ENCODE results near the gene SLC45A1. TPM values are rescaled to one million over a fixed set of nuclear protein-coding genes. Genes with fewer than 3 reads are reported as not detected.

Gene SLC45A1
- total RNA-seq, 1 experiment from 2014 or later = not detected

DNA sequence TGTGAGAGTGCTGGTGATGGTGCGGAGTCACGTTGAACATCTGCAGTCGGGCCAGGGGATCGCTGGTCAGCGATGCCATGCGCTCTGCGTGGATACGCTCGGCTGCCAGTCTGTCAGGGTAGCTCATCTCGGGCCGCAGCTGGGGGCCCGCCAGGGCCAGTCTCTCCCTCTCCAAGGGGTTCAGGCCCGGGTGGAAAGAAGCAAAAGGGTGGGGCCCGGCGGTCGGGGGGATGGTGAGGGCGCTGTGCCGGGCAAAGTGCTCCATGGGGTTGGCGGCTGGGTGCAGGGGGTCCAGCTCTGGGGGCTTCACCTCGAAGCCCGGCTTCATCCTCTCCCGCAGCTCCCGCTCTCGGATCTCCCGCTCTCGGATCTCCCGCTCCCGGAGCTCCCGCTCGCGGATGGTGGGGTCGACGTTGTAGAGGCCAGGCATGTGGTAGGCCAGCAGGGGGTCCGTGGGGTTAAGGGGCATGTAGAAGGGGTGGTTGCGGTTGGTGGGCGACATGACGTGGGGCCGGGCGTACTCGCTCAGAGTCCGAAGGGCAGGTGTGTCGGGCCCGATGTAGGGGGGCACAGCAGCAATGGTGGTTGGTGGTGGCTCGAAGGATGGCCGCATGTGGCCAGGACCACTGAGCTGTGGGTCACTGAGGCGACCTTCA, 40.5 kb downstream of the SLC45A1 start:
- Histone ChIP-seq H3K4me3 (ENCODE audit: low read length) (no peak overlapping the region), H3K36me3 (ENCODE audit: insufficient read depth, low read length) (peaks cover 34% of the 10 kb centered on the region), H3K4me1 (ENCODE audit: low read length) (no peaks in the 10 kb centered on the region), H2AFZ (ENCODE audit: low read length) (no peak overlapping the region), H4K20me1 (ENCODE audit: insufficient read depth, low read depth, low read length) (peaks cover 51% of the 10 kb centered on the region), H3K9me2 (replicated peaks; ENCODE audit: insufficient read depth, low read length) (no peaks in the 10 kb centered on the region), H3K79me2 (ENCODE audit: low read length) (0 out of 2 replicates have a peak, but pooled peaks cover under 1% of the 10 kb centered on the region), H3K27me3 (ENCODE audit: low read length) (no peaks in the 10 kb centered on the region), H3K9ac (ENCODE audit: low read length) (no peak overlapping the region), H3K4me2 (ENCODE audit: low read depth, low read length, poor library complexity, severe bottlenecking) (no peak overlapping the region), H3K9me3 (ENCODE audit: low read length) (no peaks in the 10 kb centered on the region), H3K27ac (ENCODE audit: low read length) (no peak overlapping the region)
- DNase-seq = no peak

DNA sequence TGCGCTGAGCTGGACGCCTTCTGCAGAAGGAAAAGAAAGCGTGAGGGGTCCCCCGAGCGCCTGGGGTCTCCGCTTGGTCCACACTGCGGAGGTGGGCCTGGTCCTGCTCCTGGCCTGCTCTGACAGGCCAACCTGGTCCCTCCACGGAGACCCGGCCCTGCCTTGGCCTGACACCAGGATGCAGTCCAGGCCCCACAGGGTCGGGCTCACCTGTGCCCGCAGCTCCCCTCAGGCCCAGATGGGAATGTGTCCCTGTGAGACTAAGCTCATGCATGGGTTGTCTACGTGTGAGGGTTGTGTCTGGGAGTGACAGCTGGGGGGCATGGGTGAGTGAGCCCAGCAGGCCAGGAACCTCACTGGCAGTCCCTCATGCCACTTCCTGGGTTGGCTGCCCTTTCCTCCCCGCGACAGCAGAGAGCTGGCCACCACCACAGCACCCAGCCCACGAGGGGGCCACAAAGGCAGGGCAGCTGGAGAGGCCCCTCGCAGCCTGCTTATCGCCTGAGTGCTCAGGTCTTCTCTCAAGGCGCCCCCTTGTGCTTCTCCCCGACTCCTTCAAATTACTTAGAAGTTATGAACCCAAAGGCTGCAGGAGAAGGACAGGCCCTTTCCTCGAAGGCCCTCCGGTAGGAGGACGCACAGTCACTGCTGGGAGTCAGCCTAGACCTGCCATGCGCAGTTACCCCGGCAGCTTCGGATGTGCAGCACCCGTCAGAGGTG, 41.1 kb downstream of the SLC45A1 start:
- no peak overlapping the region for H3K9ac ChIP-seq (ENCODE audit: low read length)
- H2AFZ ChIP-seq (ENCODE audit: low read length) = no peak overlapping the region
- no peaks in the 10 kb centered on the region for H3K9me2 ChIP-seq (replicated peaks; ENCODE audit: insufficient read depth, low read length)
- no peak overlapping the region for H3K27ac ChIP-seq (ENCODE audit: low read length)
- H3K36me3 ChIP-seq (ENCODE audit: insufficient read depth, low read length) = peaks cover 36% of the 10 kb centered on the region
- no peak overlapping the region for H3K4me2 ChIP-seq (ENCODE audit: low read depth, low read length, poor library complexity, severe bottlenecking)
- no peak for DNase-seq
- no peaks in the 10 kb centered on the region for H3K9me3 ChIP-seq (ENCODE audit: low read length)
- H3K27me3 ChIP-seq (ENCODE audit: low read length) = no peaks in the 10 kb centered on the region
- no peak overlapping the region for H3K4me3 ChIP-seq (ENCODE audit: low read length)
- H3K79me2 ChIP-seq (ENCODE audit: low read length) = 0 out of 2 replicates have a peak, but pooled peaks cover 3% of the 10 kb centered on the region
- H4K20me1 ChIP-seq (ENCODE audit: insufficient read depth, low read depth, low read length) = peaks cover 55% of the 10 kb centered on the region
- no peaks in the 10 kb centered on the region for H3K4me1 ChIP-seq (ENCODE audit: low read length)

DNA sequence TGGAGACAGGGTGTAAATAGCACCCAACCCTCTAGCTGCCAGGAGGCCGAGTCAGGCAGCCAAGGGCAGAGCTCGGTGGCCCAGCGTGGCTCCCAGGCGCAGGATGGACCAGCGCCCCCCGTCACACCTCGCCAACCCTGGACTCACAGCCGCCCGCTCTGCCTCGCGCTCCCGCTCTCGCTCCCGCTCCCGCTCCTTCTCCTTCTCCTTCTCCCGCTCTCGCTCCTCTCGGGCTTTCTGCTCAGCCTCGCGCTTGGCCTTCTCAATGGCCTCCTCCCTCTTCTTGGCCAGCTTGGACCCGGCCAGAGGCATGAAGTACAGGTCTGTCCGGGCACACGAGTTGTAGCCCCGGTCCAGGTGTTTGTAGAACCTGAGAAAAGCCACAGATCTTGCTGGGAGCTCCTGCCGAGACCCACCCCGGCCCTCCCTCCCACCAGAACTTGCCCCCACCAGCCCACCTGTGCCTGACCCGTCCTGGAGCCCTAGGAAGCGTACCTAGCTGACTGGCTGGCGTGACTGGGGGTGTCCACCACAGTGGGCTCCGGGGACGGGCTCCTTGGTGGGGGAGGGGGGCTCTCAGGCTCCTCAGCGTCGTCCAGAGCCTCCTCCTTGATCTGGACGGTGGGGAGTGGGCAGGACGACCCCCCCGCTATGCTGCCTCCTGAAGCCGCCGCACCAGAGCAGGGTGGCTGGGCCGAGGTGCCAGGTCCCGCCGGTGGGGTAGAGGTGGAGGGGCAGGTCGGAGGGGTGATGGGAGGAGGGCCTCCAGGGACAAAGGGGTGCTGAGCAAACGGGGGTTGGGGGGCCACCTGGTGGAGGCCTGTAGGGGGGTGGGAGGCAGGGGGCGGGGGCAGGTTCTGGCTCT, 41.9 kb downstream of the SLC45A1 start:
- no peak for DNase-seq
- peaks cover 59% of the 10 kb centered on the region for H4K20me1 ChIP-seq (ENCODE audit: insufficient read depth, low read depth, low read length)
- no peaks in the 10 kb centered on the region for H3K4me1 ChIP-seq (ENCODE audit: low read length)
- H3K36me3 ChIP-seq (ENCODE audit: insufficient read depth, low read length) = peaks cover 39% of the 10 kb centered on the region
- H2AFZ ChIP-seq (ENCODE audit: low read length) = no peak overlapping the region
- no peak overlapping the region for H3K4me2 ChIP-seq (ENCODE audit: low read depth, low read length, poor library complexity, severe bottlenecking)
- 0 out of 2 replicates have a peak, but pooled peaks cover 3% of the 10 kb centered on the region for H3K79me2 ChIP-seq (ENCODE audit: low read length)
- H3K4me3 ChIP-seq (ENCODE audit: low read length) = no peak overlapping the region
- H3K9me2 ChIP-seq (replicated peaks; ENCODE audit: insufficient read depth, low read length) = no peaks in the 10 kb centered on the region
- no peak overlapping the region for H3K27ac ChIP-seq (ENCODE audit: low read length)
- H3K27me3 ChIP-seq (ENCODE audit: low read length) = no peaks in the 10 kb centered on the region
- H3K9ac ChIP-seq (ENCODE audit: low read length) = no peak overlapping the region
- H3K9me3 ChIP-seq (ENCODE audit: low read length) = no peaks in the 10 kb centered on the region

DNA sequence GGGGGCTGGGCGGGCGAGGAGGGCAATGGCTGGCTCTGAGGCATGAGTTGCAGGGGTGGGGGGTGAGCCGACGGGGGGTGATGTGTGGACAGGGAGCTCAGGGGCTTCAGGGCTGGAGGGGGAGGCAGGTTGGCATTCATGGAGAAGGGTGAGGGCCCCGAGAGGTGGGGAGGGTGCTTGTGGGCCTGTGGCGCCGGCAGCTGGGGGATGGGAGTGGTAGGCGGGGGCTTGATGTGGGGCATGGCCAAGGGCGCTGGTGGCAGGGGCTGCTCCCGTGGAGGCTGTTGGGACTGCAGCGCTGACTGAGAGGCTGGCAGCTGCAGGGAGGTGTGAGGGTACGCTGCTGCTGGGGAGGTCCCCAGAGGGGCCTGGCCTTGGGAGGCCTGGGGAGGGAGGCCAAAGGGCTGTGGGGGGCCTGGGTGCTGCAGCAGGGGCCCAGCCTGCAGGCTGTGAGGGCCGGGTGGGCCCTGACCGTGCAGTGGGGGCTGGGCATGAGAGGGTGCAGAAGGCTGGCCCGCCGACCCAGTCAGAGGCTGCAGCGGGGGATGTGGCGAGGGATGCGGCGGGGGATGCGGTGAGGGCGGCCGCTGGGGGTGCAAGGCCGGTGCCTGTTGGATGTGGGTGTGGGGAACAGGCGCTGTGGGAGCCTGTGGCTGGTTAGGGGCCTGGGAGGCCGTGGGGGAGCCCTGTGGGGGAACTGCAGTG, 42.7 kb downstream of the SLC45A1 start:
- no peaks in the 10 kb centered on the region for H3K9me3 ChIP-seq (ENCODE audit: low read length)
- peaks cover 43% of the 10 kb centered on the region for H3K36me3 ChIP-seq (ENCODE audit: insufficient read depth, low read length)
- no peak for DNase-seq
- peaks cover 5% of the 10 kb centered on the region for H3K79me2 ChIP-seq (ENCODE audit: low read length)
- no peaks in the 10 kb centered on the region for H3K4me1 ChIP-seq (ENCODE audit: low read length)
- H3K4me2 ChIP-seq (ENCODE audit: low read depth, low read length, poor library complexity, severe bottlenecking) = no peak overlapping the region
- H3K27ac ChIP-seq (ENCODE audit: low read length) = no peak overlapping the region
- no peaks in the 10 kb centered on the region for H3K9me2 ChIP-seq (replicated peaks; ENCODE audit: insufficient read depth, low read length)
- H3K27me3 ChIP-seq (ENCODE audit: low read length) = no peaks in the 10 kb centered on the region
- H3K4me3 ChIP-seq (ENCODE audit: low read length) = no peak overlapping the region
- no peak overlapping the region for H3K9ac ChIP-seq (ENCODE audit: low read length)
- no peak overlapping the region for H2AFZ ChIP-seq (ENCODE audit: low read length)
- H4K20me1 ChIP-seq (ENCODE audit: insufficient read depth, low read depth, low read length) = peaks cover 67% of the 10 kb centered on the region

DNA sequence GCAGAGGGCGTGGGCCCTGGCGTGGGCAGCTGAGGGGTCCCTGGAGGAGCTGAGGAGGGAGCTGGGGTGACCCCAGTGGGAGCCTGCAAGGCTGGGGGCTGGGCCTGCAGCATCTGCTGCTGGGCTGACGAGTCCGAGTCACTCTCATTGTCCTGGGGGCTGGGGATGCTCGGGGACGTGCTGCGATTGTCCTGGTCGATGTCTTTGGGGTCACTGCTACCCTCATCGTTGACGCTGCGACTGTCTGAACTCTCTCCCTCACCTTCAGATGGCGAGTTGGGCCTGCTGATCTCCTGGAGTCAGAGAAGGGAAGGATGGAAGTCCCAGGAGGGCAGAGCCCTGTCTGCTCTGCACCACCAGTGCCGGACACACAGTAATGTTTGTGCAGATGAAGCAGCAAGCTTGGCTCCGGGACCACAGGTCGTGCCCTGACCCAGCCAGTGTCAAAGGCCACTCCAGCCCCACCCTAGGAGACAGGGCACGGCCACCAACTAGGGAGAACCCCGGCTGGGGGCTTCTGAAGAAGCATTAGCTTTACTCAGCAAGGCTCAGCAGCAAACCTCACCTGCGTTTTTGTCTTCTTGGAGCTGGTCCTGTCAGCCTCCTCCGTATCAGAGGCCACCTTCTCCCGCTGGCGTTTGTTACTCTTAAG, 43.4 kb downstream of the SLC45A1 start:
- peaks cover 11% of the 10 kb centered on the region for H3K79me2 ChIP-seq (ENCODE audit: low read length)
- DNase-seq = no peak
- no peak overlapping the region for H3K9ac ChIP-seq (ENCODE audit: low read length)
- H3K27me3 ChIP-seq (ENCODE audit: low read length) = no peaks in the 10 kb centered on the region
- no peak overlapping the region for H3K27ac ChIP-seq (ENCODE audit: low read length)
- peaks cover 74% of the 10 kb centered on the region for H4K20me1 ChIP-seq (ENCODE audit: insufficient read depth, low read depth, low read length)
- peaks cover 48% of the 10 kb centered on the region for H3K36me3 ChIP-seq (ENCODE audit: insufficient read depth, low read length)
- H3K4me2 ChIP-seq (ENCODE audit: low read depth, low read length, poor library complexity, severe bottlenecking) = no peak overlapping the region
- no peak overlapping the region for H2AFZ ChIP-seq (ENCODE audit: low read length)
- H3K4me3 ChIP-seq (ENCODE audit: low read length) = no peak overlapping the region
- H3K4me1 ChIP-seq (ENCODE audit: low read length) = no peaks in the 10 kb centered on the region
- H3K9me3 ChIP-seq (ENCODE audit: low read length) = no peaks in the 10 kb centered on the region
- no peaks in the 10 kb centered on the region for H3K9me2 ChIP-seq (replicated peaks; ENCODE audit: insufficient read depth, low read length)

DNA sequence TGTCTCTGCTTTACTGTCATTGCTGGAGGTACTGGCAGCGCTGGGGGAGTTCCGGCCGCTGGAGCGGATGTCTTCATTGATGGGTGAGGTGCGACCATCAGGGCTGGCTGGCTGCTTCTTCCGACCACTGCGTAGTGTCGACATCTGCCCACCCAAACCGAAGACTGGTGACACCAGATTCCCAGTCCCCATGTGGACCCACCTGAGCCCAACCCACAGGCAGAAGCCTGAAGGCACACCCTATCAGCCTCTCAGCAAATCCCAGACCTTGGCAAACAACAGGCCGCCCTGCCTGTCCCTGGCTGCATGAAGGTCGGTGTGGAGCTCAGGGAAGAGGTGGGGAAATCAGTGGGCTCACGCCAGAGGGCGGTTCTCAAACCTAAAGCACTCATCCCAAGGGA, 44.8 kb downstream of the SLC45A1 start:
- no peak overlapping the region for H2AFZ ChIP-seq (ENCODE audit: low read length)
- H3K4me3 ChIP-seq (ENCODE audit: low read length) = no peak overlapping the region
- peaks cover 58% of the 10 kb centered on the region for H3K36me3 ChIP-seq (ENCODE audit: insufficient read depth, low read length)
- no peak overlapping the region for H3K9ac ChIP-seq (ENCODE audit: low read length)
- H3K4me2 ChIP-seq (ENCODE audit: low read depth, low read length, poor library complexity, severe bottlenecking) = no peak overlapping the region
- no peaks in the 10 kb centered on the region for H3K9me2 ChIP-seq (replicated peaks; ENCODE audit: insufficient read depth, low read length)
- no peaks in the 10 kb centered on the region for H3K4me1 ChIP-seq (ENCODE audit: low read length)
- H3K9me3 ChIP-seq (ENCODE audit: low read length) = no peaks in the 10 kb centered on the region
- H3K27me3 ChIP-seq (ENCODE audit: low read length) = no peaks in the 10 kb centered on the region
- H3K79me2 ChIP-seq (ENCODE audit: low read length) = peaks cover 25% of the 10 kb centered on the region
- H4K20me1 ChIP-seq (ENCODE audit: insufficient read depth, low read depth, low read length) = peaks cover 76% of the 10 kb centered on the region
- no peak for DNase-seq
- no peak overlapping the region for H3K27ac ChIP-seq (ENCODE audit: low read length)

DNA sequence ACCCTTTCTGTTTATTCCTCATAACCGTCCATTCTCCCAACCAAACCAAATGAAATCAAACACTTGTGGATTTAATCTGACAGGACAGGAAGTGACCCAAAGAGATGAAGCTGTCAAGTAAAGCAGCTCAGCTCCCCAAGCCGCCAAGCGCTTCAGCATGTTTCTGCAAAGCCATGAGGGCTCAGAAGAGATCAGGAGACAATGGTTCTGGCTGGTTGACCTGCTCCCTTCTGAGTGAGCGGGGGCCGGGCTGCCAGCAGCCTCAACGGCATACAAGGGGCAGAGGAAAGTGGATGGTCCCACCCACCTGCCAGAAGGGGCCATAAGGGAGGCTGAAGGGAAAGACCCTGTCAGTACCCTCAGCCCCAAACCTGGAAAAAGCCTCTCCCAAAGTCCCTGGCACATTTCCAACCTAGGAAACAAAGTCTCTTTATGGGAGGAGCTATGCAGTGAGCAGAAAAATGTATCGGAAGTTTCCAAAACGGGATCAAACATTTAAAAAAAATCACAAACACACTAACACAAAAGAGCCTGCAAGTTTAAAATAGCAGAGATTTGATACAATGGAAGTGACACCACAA, 45.4 kb downstream of the SLC45A1 start:
- no peaks in the 10 kb centered on the region for H3K27me3 ChIP-seq (ENCODE audit: low read length)
- peaks cover 30% of the 10 kb centered on the region for H3K79me2 ChIP-seq (ENCODE audit: low read length)
- H3K36me3 ChIP-seq (ENCODE audit: insufficient read depth, low read length) = peaks cover 55% of the 10 kb centered on the region
- H3K9ac ChIP-seq (ENCODE audit: low read length) = no peak overlapping the region
- H3K9me2 ChIP-seq (replicated peaks; ENCODE audit: insufficient read depth, low read length) = no peaks in the 10 kb centered on the region
- H3K4me2 ChIP-seq (ENCODE audit: low read depth, low read length, poor library complexity, severe bottlenecking) = no peak overlapping the region
- H3K9me3 ChIP-seq (ENCODE audit: low read length) = no peaks in the 10 kb centered on the region
- peaks cover 78% of the 10 kb centered on the region for H4K20me1 ChIP-seq (ENCODE audit: insufficient read depth, low read depth, low read length)
- no peak overlapping the region for H3K27ac ChIP-seq (ENCODE audit: low read length)
- DNase-seq = no peak
- H3K4me1 ChIP-seq (ENCODE audit: low read length) = no peaks in the 10 kb centered on the region
- no peak overlapping the region for H2AFZ ChIP-seq (ENCODE audit: low read length)
- H3K4me3 ChIP-seq (ENCODE audit: low read length) = no peak overlapping the region
